Measurements from ENCODE around the gene NGEF.

The NGEF gene

GRCh38 chr2:233051241-233052149, 38.4 kb upstream of the NGEF start:
- Mint-ChIP-seq H3K27me3 (no peaks in the 10 kb centered on the region), H3K27ac (no peak overlapping the region), H3K4me3 (no peak overlapping the region), H3K4me1 (peaks cover 13% of the 10 kb centered on the region), H3K9me3 (no peaks in the 10 kb centered on the region), H3K36me3 (no peaks in the 10 kb centered on the region)

GRCh38 chr2:233049194-233049761, 36.2 kb upstream of the NGEF start:
- H3K27ac Mint-ChIP-seq = no peak overlapping the region
- no peaks in the 10 kb centered on the region for H3K27me3 Mint-ChIP-seq
- H3K36me3 Mint-ChIP-seq = no peaks in the 10 kb centered on the region
- no peaks in the 10 kb centered on the region for H3K9me3 Mint-ChIP-seq
- H3K4me1 Mint-ChIP-seq = peaks cover 13% of the 10 kb centered on the region
- H3K4me3 Mint-ChIP-seq = no peak overlapping the region

- Mint-ChIP-seq H3K4me1 (peaks cover 8% of the 10 kb centered on the region), H3K36me3 (no peaks in the 10 kb centered on the region), H3K4me3 (no peak overlapping the region), H3K9me3 (no peaks in the 10 kb centered on the region), H3K27me3 (no peaks in the 10 kb centered on the region), H3K27ac (no peak overlapping the region)
Measured at GRCh38 chr2:233048569-233049193, 35.6 kb upstream of the NGEF start.

- Mint-ChIP-seq H3K27me3 (no peaks in the 10 kb centered on the region), H3K27ac (no peak overlapping the region), H3K4me3 (no peak overlapping the region), H3K9me3 (no peaks in the 10 kb centered on the region), H3K4me1 (peaks cover 7% of the 10 kb centered on the region), H3K36me3 (no peaks in the 10 kb centered on the region)
Measured at GRCh38 chr2:233047667-233048066, 34.6 kb upstream of the NGEF start.

- H3K4me3 Mint-ChIP-seq = no peak overlapping the region
- no peak overlapping the region for H3K27ac Mint-ChIP-seq
- no peaks in the 10 kb centered on the region for H3K9me3 Mint-ChIP-seq
- no peaks in the 10 kb centered on the region for H3K27me3 Mint-ChIP-seq
- peaks cover 7% of the 10 kb centered on the region for H3K4me1 Mint-ChIP-seq
- no peaks in the 10 kb centered on the region for H3K36me3 Mint-ChIP-seq
Measured at GRCh38 chr2:233047206-233047605, 34.1 kb upstream of the NGEF start.

- H3K4me1 Mint-ChIP-seq = peaks cover 7% of the 10 kb centered on the region
- H3K27me3 Mint-ChIP-seq = no peaks in the 10 kb centered on the region
- no peaks in the 10 kb centered on the region for H3K36me3 Mint-ChIP-seq
- H3K9me3 Mint-ChIP-seq = no peaks in the 10 kb centered on the region
- H3K4me3 Mint-ChIP-seq = no peak overlapping the region
- no peak overlapping the region for H3K27ac Mint-ChIP-seq
Measured at GRCh38 chr2:233044974-233045605, 32.0 kb upstream of the NGEF start.

- Mint-ChIP-seq H3K4me3 (no peak overlapping the region), H3K36me3 (no peaks in the 10 kb centered on the region), H3K27me3 (no peaks in the 10 kb centered on the region), H3K4me1 (no peaks in the 10 kb centered on the region), H3K27ac (no peak overlapping the region), H3K9me3 (no peaks in the 10 kb centered on the region)
Measured at GRCh38 chr2:233042549-233042948, 29.5 kb upstream of the NGEF start.

- Mint-ChIP-seq H3K27me3 (no peaks in the 10 kb centered on the region), H3K4me1 (no peaks in the 10 kb centered on the region), H3K9me3 (no peaks in the 10 kb centered on the region)
Measured at GRCh38 chr2:233041722-233042323, 28.8 kb upstream of the NGEF start.

GRCh38 chr2:233040571-233040970, 27.5 kb upstream of the NGEF start:
- H3K36me3 Mint-ChIP-seq = no peaks in the 10 kb centered on the region
- H3K27me3 Mint-ChIP-seq = no peaks in the 10 kb centered on the region
- no peak overlapping the region for H3K27ac Mint-ChIP-seq
- no peaks in the 10 kb centered on the region for H3K9me3 Mint-ChIP-seq
- H3K4me3 Mint-ChIP-seq = no peak overlapping the region
- no peaks in the 10 kb centered on the region for H3K4me1 Mint-ChIP-seq

More at GRCh38 chr2:233041722-233042323, 28.8 kb upstream of the NGEF start:
- Mint-ChIP-seq H3K4me3 (no peak overlapping the region), H3K36me3 (no peaks in the 10 kb centered on the region), H3K27ac (no peak overlapping the region)

GRCh38 chr2:233039846-233040530, 26.9 kb upstream of the NGEF start:
- Mint-ChIP-seq H3K36me3 (no peaks in the 10 kb centered on the region), H3K27ac (no peak overlapping the region), H3K4me1 (no peaks in the 10 kb centered on the region), H3K27me3 (no peaks in the 10 kb centered on the region), H3K4me3 (no peak overlapping the region), H3K9me3 (no peaks in the 10 kb centered on the region)

- H3K27ac Mint-ChIP-seq = no peak overlapping the region
- no peaks in the 10 kb centered on the region for H3K36me3 Mint-ChIP-seq
- H3K4me3 Mint-ChIP-seq = no peak overlapping the region
- no peaks in the 10 kb centered on the region for H3K4me1 Mint-ChIP-seq
- H3K27me3 Mint-ChIP-seq = no peaks in the 10 kb centered on the region
- no peaks in the 10 kb centered on the region for H3K9me3 Mint-ChIP-seq
Measured at GRCh38 chr2:233039212-233039845, 26.3 kb upstream of the NGEF start.

GRCh38 chr2:233037078-233037477, 24.0 kb upstream of the NGEF start:
- no peaks in the 10 kb centered on the region for H3K4me1 Mint-ChIP-seq
- H3K27ac Mint-ChIP-seq = no peak overlapping the region
- no peaks in the 10 kb centered on the region for H3K36me3 Mint-ChIP-seq
- H3K27me3 Mint-ChIP-seq = no peaks in the 10 kb centered on the region
- H3K9me3 Mint-ChIP-seq = no peaks in the 10 kb centered on the region
- no peak overlapping the region for H3K4me3 Mint-ChIP-seq

- H3K4me1 Mint-ChIP-seq = no peaks in the 10 kb centered on the region
- no peaks in the 10 kb centered on the region for H3K27me3 Mint-ChIP-seq
- H3K27ac Mint-ChIP-seq = no peak overlapping the region
- no peaks in the 10 kb centered on the region for H3K9me3 Mint-ChIP-seq
- H3K36me3 Mint-ChIP-seq = no peaks in the 10 kb centered on the region
- no peak overlapping the region for H3K4me3 Mint-ChIP-seq
Measured at GRCh38 chr2:233036162-233036838, 23.2 kb upstream of the NGEF start.

GRCh38 chr2:233035426-233036161, 22.5 kb upstream of the NGEF start:
- H3K27ac Mint-ChIP-seq = no peak overlapping the region
- H3K9me3 Mint-ChIP-seq = no peaks in the 10 kb centered on the region
- no peaks in the 10 kb centered on the region for H3K27me3 Mint-ChIP-seq
- H3K4me3 Mint-ChIP-seq = no peak overlapping the region
- no peaks in the 10 kb centered on the region for H3K4me1 Mint-ChIP-seq
- no peaks in the 10 kb centered on the region for H3K36me3 Mint-ChIP-seq
